ENCODE data around the gene FGD1. TPM values are rescaled to one million over a fixed set of nuclear protein-coding genes. Genes with fewer than 3 reads are reported as not detected.
A peak's percentile ranks its signal among the peaks of the same experiment; 100 is the strongest.

FGD1 gene
- total and polyA plus RNA-seq, 2 of the 13 experiments (the other 11 are each of a cell fraction or from before 2014, with no cell fraction given) = 0.36 to 0.62 TPM

GRCh38 chrX:54439960-54440871 is 55.8 kb downstream of the FGD1 start, which contains the start of gene TSR2 (continued):
- TF ChIP-seq NFAT5 (CRISPR knock-in tag; IDR thresholded peaks at IDR 0.05) = no peak; the same call in 1 of the 2 replicates
- no peak for TF ChIP-seq BCL3 (CRISPR knock-in tag; IDR thresholded peaks at IDR 0.05)
- no peak for TF ChIP-seq HES4 (CRISPR knock-in tag; IDR thresholded peaks at IDR 0.05; ENCODE audit: borderline replicate concordance)
- no peak for TF ChIP-seq PTBP1 (IDR thresholded peaks at IDR 0.05; ENCODE audit: low read depth, low read length, poor library complexity, severe bottlenecking)
- no peak for TF ChIP-seq ZNF672 (CRISPR knock-in tag; IDR thresholded peaks at IDR 0.05)
- TF ChIP-seq ELF1 (CRISPR knock-in tag; IDR thresholded peaks at IDR 0.05) = peak; percentile 82
- TF ChIP-seq RAD21 (CRISPR knock-in tag; IDR thresholded peaks at IDR 0.05) = no peak
- TF ChIP-seq DR1 (CRISPR knock-in tag; IDR thresholded peaks at IDR 0.05) = peak; percentile 63; the same call in 1 of the 2 replicates
- no peak for TF ChIP-seq ZNF414 (CRISPR knock-in tag; IDR thresholded peaks at IDR 0.05)
- no peak for TF ChIP-seq CC2D1A (CRISPR knock-in tag; IDR thresholded peaks at IDR 0.05)
- no peak for TF ChIP-seq ZNF841 (CRISPR knock-in tag; IDR thresholded peaks at IDR 0.05; ENCODE audit: borderline replicate concordance)
- no peak for TF ChIP-seq BRCA1 (CRISPR knock-in tag; IDR thresholded peaks at IDR 0.05)
- no peak for TF ChIP-seq ZNF564 (CRISPR knock-in tag; IDR thresholded peaks at IDR 0.05)
- no peak for TF ChIP-seq HNRNPK (IDR thresholded peaks at IDR 0.05; ENCODE audit: low read depth, low read length, poor library complexity, severe bottlenecking)
- TF ChIP-seq ZNF556 (CRISPR knock-in tag; IDR thresholded peaks at IDR 0.05; ENCODE audit: borderline replicate concordance) = no peak; the same call in 1 of the 2 replicates
- no peak for TF ChIP-seq ZNF607 (CRISPR knock-in tag; IDR thresholded peaks at IDR 0.05; ENCODE audit: borderline replicate concordance)
- peak; percentile 65; the same call in 1 of the 2 replicates for TF ChIP-seq CSRNP1 (CRISPR knock-in tag; IDR thresholded peaks at IDR 0.05)
- TF ChIP-seq MTA3 (CRISPR knock-in tag; IDR thresholded peaks at IDR 0.05) = no peak
- peak; percentile 93 for TF ChIP-seq HDAC1 (CRISPR knock-in tag; IDR thresholded peaks at IDR 0.05)
- TF ChIP-seq SNAPC5 (CRISPR knock-in tag; IDR thresholded peaks at IDR 0.05; ENCODE audit: borderline replicate concordance) = no peak

Data from HepG2 (cell line).